GM21390 (cell line): ENCODE data around the gene ATP10A.

Source experiments
- ATAC-seq: cut with Tn5 transposase; IDR thresholded peaks from one replicate; pipeline ENCODE4 v1.9.1; 2021; ENCODE audit not compliant: unreplicated experiment

ATP10A gene

DNA sequence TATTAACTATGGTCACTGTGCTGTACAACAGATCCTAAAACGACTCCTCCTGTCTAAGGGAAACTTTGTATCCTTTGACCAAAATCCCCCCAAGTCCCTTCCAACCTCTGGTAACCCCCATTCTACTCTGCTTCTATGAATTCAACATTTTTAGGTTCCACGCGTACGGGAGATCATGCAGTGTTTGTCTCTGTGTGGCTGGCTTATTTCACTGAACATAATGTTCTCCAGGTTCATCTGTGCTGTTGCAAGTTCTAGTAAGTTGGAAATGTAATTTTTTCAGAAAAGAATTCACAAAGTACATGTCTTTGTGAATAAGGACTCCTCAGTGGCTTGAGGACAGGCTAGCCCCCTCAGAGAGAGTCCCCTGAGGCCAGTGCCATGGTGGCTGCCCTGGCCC, 66.1 kb downstream of the ATP10A start:
- no peak for ATAC-seq

DNA sequence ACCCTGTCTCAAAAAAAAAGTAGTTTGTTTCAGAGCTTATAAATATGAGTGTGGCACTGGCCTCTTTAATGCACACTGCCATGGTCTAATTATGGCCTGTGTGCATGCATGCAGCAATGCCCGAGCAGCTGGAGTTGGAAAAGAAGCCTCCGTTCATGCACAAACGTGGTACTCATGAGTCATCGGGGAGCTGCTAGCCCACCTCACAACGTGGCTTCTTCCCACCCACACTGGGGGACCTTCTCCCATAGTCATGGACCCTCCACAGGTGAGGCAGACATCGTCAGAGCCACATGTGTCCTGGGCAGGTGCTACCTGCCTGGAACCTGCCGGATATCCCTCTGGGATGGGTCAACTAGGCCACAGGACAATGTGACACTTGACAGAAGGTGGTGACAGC, 66.7 kb downstream of the ATP10A start:
- no peak for ATAC-seq

DNA sequence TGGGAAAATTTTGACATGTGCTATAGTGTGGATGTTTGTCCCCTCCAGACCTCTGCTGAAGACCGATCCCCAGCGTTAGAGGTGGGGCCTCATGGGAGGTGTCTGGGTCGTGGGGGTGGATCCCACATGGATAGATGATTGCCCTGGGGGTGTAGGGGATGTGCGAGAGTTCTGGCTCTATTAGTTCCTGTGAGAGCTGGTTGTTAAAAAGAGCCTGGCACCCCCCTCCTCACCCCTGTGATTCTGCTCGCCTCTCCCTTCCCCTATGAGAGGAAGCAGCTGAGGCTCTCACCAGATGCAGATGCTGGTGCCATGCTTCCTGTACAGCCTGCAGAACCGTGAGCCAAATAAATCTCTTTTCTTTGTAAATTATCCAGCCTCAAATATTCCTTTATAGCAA, 67.4 kb downstream of the ATP10A start:
- no peak for ATAC-seq

DNA sequence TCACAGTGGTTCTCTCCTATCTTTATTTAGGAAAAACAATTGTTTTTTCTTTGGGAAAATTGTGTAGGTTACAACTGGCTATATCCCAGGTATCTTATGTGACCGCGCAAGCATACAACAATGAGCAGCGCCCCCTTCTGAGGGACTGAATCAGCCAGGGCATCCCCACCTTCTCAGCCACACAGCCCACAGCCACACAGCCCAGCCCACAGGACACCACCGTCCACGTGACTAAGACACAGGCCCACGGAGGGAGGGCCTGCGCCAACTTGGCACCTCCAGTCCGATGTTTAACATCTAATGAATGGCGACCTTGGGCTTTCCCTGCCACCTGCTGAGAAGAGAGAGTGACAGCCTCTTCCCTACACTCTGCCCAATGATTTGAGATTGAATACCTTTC, 68.1 kb downstream of the ATP10A start:
- ATAC-seq = no peak

DNA sequence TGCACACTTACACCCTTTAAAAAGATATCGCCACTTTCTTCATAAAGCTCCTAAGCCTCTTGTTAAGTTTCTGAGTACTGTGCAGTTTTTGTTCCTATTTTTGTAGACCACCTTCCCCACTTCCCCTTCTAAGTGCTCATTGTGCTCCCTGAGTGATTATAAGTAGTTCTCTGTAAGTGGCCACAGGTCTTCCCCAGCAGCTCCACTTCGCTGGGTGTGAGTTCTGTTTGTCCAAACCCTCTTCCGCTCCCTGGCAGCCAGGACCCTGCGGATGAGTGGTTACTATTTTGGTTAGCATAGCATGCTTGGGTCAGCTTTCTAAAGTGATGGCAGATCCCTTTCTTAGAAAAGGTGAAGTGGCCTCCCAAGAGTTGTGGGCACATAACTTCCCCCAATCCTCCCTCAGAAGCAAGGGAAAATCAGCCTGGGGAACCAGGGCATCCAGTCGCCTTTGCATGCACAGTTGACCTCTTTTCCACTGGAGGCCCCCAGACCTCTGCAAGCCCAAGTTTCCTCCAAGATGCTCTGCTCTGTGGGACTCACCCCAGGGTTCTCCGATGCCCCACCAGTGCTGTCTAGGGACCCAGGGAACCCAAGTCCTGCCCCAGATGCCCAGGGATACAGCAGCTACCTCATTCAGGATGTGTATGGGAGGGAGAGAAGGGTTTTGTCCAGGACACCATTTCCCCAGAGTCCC, 69.6 kb downstream of the ATP10A start:
- ATAC-seq = peak; percentile 84

DNA sequence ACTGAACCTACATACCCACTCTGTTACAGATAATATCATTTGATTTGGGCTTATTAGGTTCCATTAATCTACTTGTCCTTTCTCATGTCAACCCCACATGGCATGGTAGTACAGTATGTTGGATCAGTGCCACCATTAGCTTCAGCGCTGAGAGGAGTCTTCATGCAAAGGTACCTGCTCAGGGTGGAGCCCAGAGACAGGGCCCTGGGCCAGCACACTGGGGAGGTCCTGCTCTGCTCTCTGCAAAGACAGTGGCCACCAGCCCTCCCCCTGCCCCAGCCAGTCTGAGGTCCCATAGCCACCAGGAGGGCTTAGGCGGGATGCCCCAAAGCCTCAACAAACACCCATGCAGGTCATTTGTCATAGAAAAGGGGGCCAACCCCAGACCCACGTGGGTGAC, 71.0 kb downstream of the ATP10A start:
- no peak for ATAC-seq

DNA sequence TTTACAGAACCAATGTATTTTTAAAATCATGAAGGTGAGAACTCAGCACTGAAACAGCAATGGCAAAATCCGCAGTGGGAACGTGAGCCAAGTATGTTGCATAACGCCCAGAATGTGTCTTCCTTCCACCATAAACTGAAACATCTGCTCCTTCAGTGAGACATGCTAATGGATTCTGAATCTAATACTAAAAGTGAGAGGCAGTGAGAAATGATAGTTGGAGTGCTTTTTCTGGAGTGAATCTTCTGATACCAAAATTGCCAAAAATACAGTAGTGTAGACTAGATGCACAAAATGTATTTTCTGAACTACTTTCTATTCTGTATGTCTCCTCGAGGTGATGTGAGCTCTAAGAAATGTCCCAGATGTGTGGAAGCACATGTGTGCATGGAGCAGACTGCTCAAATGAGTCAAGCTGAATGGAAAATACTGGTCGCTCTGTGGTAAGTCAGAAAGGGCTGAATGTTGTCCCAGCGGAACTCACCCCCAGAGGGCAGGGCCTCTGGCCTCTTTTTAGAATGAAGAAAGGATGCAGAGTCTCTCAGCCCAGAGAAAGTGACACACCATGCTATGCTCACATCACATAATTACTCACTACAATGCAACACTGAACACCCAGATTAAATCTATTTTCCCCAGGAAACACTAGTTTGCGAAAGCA, 73.0 kb downstream of the ATP10A start:
- ATAC-seq = no peak

DNA sequence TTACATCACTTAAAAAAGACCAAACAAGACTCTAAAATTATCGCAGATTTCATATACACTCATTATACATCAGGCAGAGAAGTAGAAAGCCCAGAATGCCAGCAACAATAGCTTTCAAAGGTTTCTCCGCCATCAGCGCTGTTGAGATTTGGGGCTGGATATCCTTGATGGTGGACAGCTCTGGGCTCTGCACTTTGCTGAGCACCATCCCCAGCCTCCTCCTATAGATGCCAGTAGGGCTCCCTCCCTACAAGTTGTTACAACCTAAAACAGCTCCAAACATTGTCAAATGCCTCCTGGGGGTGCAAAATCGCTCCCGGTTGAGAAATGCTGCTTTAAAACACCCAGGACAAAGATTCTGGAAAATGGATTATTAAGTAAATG, 73.5 kb downstream of the ATP10A start:
- ATAC-seq = no peak

DNA sequence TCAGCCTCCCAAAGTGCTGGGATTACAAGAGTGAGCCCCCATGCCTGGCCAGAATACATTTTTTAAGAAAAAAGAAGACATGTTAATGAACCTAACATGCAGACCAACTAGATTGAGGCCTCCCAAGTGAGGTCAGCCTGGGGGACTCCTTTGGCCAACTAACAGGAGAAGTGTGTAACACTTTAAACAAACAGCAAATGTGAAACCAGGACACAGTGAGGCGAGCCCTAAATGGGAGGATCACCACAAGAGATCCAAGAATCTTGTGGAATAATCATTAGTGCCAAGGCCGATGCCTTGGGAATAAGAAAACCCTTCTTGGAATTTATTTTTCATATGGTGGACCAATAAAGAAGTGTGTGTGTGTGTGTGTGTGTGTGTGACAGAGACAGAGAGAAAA, 73.9 kb downstream of the ATP10A start:
- ATAC-seq = no peak

DNA sequence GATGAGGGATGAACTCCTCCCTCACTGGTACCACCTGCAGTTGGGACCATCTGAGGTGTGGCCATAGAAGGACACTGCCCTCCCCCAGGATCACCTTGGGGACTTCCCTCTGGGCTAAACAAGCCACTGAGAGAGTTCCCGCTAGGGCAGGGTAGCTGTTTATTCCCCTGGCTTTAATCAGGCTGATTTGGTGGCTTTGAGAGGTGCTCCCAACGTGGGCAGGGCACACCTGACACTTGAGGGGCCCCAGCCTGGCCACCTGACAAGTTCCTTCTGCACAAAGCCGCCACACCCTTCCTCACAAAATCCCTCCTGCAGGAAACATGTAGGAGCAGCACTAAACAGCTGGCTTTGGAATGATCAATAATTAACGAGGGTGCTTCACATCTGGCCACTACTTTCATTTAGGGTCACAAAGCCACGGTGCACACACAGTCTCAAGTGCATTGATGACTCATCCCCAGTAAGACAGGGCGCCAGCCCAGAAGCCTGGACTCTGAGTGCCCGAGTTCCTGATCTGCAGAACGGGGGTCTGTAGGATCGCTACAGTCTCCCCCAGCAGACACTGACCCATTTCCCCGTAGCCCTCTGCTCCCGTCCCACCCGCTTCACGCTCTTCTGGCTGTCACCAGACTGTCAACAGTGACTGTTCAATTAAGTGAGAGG, 75.1 kb downstream of the ATP10A start:
- ATAC-seq = no peak

DNA sequence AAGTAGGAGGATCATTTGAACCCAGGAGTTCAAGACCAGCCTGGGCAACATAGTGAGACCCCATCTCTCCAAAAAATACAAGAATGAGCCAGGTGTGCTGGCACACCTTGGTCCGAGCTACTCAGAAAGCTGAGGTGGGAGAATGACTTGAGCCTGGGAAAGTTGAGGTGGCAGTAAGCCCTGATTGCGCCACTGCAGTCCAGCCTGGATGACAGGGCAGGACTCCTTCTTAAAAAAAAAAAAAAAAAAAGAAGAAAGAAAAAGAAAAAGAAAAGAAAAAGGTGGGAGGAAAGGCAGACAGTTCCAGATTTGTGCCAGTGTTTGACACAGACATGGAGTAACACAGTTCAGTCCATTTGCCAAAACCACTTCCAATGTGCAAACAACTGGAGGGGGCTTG, 75.7 kb downstream of the ATP10A start:
- ATAC-seq = no peak

DNA sequence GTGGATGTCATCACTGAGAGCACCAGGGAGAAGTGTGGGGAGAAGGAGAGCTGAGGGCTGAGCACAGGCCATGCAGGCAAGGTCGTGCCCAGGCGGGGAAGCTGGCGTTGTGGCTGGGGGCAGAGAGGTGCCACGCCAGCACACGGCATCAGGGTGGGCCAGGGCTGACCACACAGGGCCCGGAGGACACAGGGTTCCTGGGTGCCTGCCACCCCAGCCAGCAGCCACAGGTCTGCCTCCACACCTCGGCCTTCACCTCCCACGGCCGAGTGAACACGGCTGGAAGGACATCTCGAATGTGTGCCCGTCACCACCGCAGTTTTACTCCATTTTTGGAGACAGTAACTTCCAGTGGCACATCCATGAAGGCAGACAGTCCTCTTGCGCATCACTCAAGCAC, 77.1 kb downstream of the ATP10A start:
- no peak for ATAC-seq

DNA sequence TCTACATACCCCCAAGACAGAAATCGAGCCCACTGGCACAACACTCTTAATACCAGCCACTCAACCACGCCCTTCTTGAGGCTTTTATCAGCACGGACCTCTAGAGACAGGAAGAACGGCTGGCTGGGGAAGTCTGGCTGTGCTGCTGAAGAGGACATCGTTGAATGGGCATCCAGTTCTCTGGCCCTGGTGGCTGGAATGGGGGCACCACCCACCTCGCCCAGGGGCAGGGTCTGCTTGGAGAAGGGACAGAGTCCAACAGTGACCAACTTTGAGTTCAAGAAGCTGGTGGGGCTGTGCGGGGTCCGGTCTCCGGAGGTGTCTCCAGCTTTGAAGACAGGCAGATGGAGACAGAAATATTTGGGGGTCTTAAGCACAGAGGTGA, 77.5 kb downstream of the ATP10A start:
- ATAC-seq = no peak

DNA sequence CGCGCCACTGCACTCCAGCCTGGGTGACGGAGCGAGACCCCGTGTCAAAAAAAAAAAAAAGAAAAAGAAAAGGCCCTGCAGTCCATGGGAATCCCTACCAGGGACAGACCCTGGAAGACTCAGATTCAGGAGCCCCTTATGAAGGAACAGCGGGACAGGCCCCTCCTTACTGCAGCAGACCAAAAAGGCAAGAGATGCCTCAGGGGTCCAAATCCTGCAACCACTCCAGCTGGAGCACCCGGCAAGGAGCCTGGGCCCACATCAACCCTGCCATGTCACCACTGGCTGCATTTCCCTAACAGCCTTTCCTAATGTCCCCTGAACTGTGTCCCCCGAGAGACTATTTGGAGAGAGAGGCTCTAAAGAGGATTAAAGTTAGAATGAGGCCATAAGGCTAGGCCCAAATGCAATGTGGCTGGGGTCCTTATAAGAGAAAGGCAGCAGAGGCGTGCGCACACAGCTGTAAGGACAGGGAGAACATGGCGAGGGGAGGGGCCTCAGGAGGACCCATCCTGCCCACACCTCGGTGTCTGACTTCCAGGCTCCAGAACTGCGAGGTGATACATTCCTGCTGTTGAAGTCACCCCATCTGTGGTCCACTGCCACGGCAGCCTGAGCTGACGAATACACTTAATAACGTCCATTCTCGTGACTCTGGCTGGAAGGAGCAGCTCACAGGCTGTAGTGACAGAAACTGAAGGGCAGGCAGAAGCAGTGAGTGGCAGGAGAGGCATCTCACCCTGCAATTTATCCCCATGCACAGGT, 78.1 kb downstream of the ATP10A start:
- no peak for ATAC-seq

DNA sequence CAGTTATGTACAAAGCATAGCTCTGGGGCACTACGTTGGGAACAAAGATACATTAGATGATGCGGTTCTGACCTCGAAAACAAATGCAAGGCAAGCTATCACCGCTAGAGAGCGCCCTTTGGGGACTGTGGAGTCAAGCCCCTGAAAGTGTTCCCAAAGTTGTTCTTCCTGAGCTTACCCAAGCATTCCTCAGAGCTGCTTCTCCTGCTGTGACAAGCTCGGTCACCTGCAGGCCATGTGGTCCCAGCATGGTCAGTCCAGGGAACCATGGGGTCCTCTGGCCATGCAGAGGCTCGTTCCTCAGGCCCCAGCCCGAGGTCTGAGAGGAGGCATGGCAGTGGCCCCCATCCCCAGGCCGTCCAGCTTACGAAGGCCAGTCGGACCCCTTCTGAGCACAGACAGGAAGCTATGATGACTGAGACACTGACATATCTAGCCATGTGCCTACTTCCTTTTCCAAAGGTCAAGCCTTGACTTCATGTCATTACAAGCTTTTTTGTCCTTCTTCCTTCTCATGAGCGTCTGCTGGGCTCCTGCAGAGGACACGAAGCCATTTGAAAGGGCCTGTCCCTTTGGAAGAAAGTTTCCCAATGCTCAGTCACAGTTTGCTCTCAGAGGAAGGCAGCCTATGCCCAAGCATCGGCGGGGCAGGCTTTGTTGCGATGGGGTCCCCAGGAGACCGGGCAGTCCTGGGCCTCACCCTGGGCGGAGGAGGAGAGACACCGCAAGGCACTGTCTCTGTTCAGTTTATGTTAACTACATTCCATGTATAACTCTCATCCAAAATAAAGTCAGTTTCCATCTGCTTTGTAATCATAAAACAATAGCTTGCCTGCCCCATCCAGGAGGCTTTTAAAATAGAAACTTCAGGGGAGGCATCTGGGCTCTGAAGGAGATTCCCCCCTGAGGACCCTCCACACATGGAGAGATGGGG, 79.3 kb downstream of the ATP10A start:
- no peak for ATAC-seq

DNA sequence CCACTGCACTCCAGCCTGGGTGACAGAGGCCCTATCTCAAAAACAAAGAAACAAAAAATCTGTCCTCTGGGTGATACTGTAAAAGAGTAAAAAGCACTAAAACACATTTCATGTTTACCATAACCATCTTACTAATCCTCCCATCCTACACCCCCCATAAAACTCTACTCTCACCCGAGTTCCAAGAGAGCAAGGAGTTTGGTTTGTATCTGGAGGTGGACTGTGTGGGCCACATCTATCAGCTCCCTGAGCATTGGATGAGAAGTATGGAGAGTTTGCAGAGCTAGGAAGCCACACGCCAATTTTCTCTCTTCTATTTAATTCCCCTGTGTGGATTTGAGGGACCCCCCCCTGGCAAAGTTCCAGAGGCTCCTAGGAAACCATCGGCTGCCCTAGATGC, 80.0 kb downstream of the ATP10A start:
- no peak for ATAC-seq

DNA sequence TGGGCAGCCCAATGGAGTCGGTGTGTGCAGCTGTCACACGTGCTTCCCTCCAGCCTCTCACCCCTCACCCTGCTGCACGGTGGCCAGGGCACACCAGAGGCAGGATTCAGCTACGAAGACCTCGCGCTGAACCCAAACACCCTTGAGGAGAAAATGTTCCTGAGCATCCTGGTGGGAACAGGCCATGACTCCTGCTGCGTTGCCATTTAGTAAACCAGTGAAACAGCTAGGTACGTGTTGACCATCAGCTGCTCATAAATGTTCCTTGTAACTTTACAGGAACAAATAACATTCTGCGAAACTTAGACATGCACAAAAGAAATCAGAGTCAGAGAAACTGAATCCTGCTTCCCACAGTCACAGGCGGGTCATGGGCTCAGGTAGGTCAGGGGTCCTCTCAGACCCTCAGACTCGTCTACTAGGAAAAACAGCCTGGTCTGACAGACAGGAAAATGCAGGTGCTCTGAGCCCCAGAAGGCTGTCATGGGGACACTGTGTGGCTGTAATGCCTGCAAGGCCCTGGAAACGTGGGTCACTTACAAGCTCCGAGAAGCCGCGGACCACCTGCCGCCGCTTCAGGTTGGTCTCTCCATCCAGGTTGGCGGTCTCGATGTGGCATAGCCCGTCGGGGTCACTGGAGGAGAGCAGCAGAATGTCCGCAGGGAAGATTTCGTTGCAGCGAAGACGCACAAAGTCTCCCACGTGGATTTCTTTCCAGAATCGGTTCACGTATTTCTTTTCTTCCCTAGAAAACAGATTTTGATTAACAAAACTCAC, 82.5 kb downstream of the ATP10A start:
- ATAC-seq = no peak

DNA sequence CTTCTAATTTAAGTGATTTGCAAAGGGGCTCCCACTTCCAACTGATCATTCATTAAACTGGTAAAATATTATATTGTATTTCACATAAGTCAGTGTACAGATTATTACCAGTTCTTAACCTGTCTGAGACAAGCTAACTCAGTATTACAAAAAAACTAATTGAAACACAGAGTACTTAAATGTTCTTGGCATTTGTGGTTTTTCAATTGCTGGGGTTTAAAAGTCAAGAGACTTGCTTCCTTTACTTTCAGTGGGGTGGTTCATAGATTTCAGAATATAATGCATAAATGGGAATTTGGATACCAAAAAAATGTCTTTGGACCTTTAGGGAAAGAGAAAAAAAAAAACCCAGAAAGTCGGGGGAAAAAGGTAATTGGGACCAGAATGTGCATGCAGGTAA, 85.0 kb downstream of the ATP10A start:
- ATAC-seq = no peak

DNA sequence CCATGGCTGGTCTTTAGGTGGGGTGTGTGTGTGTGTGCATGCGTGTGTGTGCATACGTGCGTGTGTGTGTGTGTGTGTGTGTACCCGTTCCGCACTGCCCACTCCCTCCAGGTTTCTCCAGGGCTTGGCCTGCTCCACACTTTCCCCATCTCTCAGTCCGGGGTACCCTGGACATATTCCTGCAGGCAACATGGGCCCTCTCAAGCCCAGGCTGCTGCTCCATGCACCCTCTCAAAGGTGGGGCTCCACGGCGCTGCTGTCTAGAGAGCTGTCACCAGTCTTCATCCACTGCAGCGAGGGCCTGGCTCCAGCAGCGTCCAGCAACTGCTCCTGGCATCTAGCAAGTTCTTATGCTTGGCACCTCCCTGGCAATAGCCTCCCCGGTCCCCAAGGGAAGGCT, 86.1 kb downstream of the ATP10A start:
- ATAC-seq = no peak
